ENCODE results near the gene ANKMY1. TPM values are rescaled to one million over a fixed set of nuclear protein-coding genes. Genes with fewer than 3 reads are reported as not detected.

Gene ANKMY1
- total and polyA plus RNA-seq, 2 of the 13 experiments (the other 11 are each of a cell fraction or from before 2014, with no cell fraction given): 11.7 to 18.8 TPM

DNA sequence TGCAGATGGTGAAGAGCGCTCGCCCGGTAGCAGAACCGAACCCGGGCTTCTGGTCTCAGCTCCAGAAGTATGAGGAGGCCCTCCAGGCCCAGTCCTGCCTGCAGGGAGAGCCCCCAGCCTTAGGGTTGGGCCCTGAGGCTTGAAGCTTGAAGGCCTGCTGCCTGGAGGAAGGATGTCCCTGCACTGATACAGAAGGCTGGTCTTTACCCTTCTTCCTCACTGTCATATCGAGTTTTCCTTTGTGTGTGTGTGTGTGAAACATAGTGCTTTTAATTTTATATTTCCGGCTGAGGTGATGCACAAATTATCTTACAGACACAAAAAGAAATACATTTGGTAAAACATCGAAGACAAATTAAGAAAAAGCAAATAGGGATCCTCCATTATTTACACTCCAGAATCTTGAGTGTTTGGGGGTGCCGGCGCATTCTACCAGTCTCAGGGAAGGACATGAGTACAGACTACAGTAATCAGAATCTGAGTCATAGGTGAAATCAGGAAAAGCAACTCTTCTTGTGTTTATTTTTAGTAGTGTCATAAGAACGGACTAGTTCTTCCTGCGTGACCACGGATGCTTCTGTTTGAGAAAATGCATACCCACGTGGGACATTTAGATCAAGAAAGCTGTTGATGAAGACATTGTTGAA is 3.7 kb upstream of the ANKMY1 start (continued):
- TF ChIP-seq, protein P1, sequence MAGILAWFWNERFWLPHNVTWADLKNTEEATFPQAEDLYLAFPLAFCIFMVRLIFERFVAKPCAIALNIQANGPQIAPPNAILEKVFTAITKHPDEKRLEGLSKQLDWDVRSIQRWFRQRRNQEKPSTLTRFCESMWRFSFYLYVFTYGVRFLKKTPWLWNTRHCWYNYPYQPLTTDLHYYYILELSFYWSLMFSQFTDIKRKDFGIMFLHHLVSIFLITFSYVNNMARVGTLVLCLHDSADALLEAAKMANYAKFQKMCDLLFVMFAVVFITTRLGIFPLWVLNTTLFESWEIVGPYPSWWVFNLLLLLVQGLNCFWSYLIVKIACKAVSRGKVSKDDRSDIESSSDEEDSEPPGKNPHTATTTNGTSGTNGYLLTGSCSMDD (CRISPR knock-in tag; IDR thresholded peaks at IDR 0.05): no peak
- TF ChIP-seq TEAD3 (CRISPR knock-in tag; optimal IDR thresholded peaks at IDR 0.05; ENCODE audit: borderline replicate concordance) (peak; percentile 3), ZNF335 (CRISPR knock-in tag; IDR thresholded peaks at IDR 0.05) (no peak), NKX3-1 (CRISPR knock-in tag; IDR thresholded peaks at IDR 0.05) (0 out of 2 replicates have a peak, but pooled peaks have one; percentile 2), ZFP41 (CRISPR knock-in tag; IDR thresholded peaks at IDR 0.05; ENCODE audit: borderline replicate concordance) (no peak), ZKSCAN8 (CRISPR knock-in tag; IDR thresholded peaks at IDR 0.05; ENCODE audit: borderline replicate concordance) (no peak), ZNF879 (CRISPR knock-in tag; IDR thresholded peaks at IDR 0.05) (no peak; the same call in 1 of the 2 replicates), SIN3B (IDR thresholded peaks at IDR 0.05; ENCODE audit: low read length) (no peak), ZNF777 (CRISPR knock-in tag; IDR thresholded peaks at IDR 0.05) (no peak), DPF2 (CRISPR knock-in tag; IDR thresholded peaks at IDR 0.05; ENCODE audit: borderline replicate concordance, low read depth) (no peak), ZNF891 (CRISPR knock-in tag; IDR thresholded peaks at IDR 0.05) (no peak), ZNF550 (CRISPR knock-in tag; IDR thresholded peaks at IDR 0.05; ENCODE audit: borderline replicate concordance) (no peak), ZNF354B (CRISPR knock-in tag; IDR thresholded peaks at IDR 0.05) (no peak), NR1H2 (CRISPR knock-in tag; IDR thresholded peaks at IDR 0.05; ENCODE audit: borderline replicate concordance, low read depth) (no peak), SMAD1 (CRISPR knock-in tag; IDR thresholded peaks at IDR 0.05; ENCODE audit: borderline replicate concordance, low read depth) (no peak; the same call in 1 of the 2 replicates), KLF12 (CRISPR knock-in tag; IDR thresholded peaks at IDR 0.05; ENCODE audit: borderline replicate concordance) (no peak), ZEB1 (IDR thresholded peaks at IDR 0.05; ENCODE audit: insufficient replicate concordance, low read depth) (no peak), KDM5B (CRISPR knock-in tag; IDR thresholded peaks at IDR 0.05; ENCODE audit: borderline replicate concordance) (no peak), PHB2 (IDR thresholded peaks at IDR 0.05; ENCODE audit: partially characterized antibody) (no peak), ZNF510 (CRISPR knock-in tag; IDR thresholded peaks at IDR 0.05; ENCODE audit: low read depth) (no peak), TP53 (CRISPR knock-in tag; conservative IDR thresholded peaks at IDR 0.05) (peak; percentile 35; the same call in 1 of the 2 replicates), HNRNPK (IDR thresholded peaks at IDR 0.05; ENCODE audit: low read depth, low read length, poor library complexity, severe bottlenecking) (no peak), ARID2 (CRISPR knock-in tag; IDR thresholded peaks at IDR 0.05; ENCODE audit: borderline replicate concordance) (peak; percentile 82; the same call in 1 of the 2 replicates), POLR2AphosphoS2 (IDR thresholded peaks at IDR 0.05; ENCODE audit: low read depth, low read length) (no peak), ZKSCAN1 (IDR thresholded peaks at IDR 0.05; ENCODE audit: low read length) (no peak), ZNF343 (CRISPR knock-in tag; IDR thresholded peaks at IDR 0.05) (no peak)
- TF ChIP-seq, protein P2, sequence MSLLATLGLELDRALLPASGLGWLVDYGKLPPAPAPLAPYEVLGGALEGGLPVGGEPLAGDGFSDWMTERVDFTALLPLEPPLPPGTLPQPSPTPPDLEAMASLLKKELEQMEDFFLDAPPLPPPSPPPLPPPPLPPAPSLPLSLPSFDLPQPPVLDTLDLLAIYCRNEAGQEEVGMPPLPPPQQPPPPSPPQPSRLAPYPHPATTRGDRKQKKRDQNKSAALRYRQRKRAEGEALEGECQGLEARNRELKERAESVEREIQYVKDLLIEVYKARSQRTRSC (CRISPR knock-in tag; IDR thresholded peaks at IDR 0.05; ENCODE audit: low read depth): no peak
- TF ChIP-seq, protein P3, sequence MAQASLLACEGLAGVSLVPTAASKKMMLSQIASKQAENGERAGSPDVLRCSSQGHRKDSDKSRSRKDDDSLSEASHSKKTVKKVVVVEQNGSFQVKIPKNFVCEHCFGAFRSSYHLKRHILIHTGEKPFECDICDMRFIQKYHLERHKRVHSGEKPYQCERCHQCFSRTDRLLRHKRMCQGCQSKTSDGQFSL (CRISPR knock-in tag; IDR thresholded peaks at IDR 0.05): no peak
- TF ChIP-seq, protein P4, sequence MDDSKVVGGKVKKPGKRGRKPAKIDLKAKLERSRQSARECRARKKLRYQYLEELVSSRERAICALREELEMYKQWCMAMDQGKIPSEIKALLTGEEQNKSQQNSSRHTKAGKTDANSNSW (CRISPR knock-in tag; IDR thresholded peaks at IDR 0.05; ENCODE audit: borderline replicate concordance): no peak
- TF ChIP-seq, protein P5, sequence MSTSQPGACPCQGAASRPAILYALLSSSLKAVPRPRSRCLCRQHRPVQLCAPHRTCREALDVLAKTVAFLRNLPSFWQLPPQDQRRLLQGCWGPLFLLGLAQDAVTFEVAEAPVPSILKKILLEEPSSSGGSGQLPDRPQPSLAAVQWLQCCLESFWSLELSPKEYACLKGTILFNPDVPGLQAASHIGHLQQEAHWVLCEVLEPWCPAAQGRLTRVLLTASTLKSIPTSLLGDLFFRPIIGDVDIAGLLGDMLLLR (CRISPR knock-in tag; IDR thresholded peaks at IDR 0.05): no peak

All from HepG2 (cell line).